HepG2 (cell line): ENCODE measurements around the gene INHA. TPM values are rescaled to one million over a fixed set of nuclear protein-coding genes. Genes with fewer than 3 reads are reported as not detected.

ENCODE experiments used
- AGO1 ChIP-seq: fragments of 200-400 bp; formaldehyde crosslinking; IDR thresholded peaks from 2 replicates; pipeline ENCODE4 v1.6.1; 2017; ENCODE audit warnings: mild to moderate bottlenecking, low read depth, low read length, moderate library complexity; ENCODE audit not compliant: poor library complexity, severe bottlenecking
- SMC3 ChIP-seq: IDR thresholded peaks from 2 replicates; pipeline ENCODE4 v1.6.1; 2011; ENCODE audit warnings: low read length, improper control_type of control experiment
- TOE1 ChIP-seq: sonication (generic); formaldehyde crosslinking; IDR thresholded peaks from 2 replicates; pipeline ENCODE4 v1.4.0; 2020; ENCODE audit warnings: mild to moderate bottlenecking, missing genetic modification reagents
- ZFP1 ChIP-seq: IDR thresholded peaks from 2 replicates; pipeline ENCODE4 v1.6.1; 2016
- ZNF207 ChIP-seq: fragments of 450-650 bp; IDR thresholded peaks from 2 replicates; pipeline ENCODE4 v1.6.1; 2016; ENCODE audit warnings: antibody characterized with exemption, borderline replicate concordance
- ZNF343 ChIP-seq: sonication (generic); formaldehyde crosslinking; IDR thresholded peaks from 2 replicates; pipeline ENCODE4 v1.4.0; 2020; ENCODE audit warnings: mild to moderate bottlenecking, missing genetic modification reagents
- ZNF432 ChIP-seq: sonication (generic); formaldehyde crosslinking; IDR thresholded peaks from 2 replicates; pipeline ENCODE4 v1.5.0; 2020; ENCODE audit warnings: missing genetic modification reagents, mild to moderate bottlenecking, borderline replicate concordance
- ZNF629 ChIP-seq: sonication (generic); formaldehyde crosslinking; conservative IDR thresholded peaks from 2 replicates; pipeline ENCODE4 v1.5.0; 2020; ENCODE audit warnings: missing genetic modification reagents
- polyA plus RNA-seq, 8 experiments: library from polyadenylated mRNA; depleted of rRNA in 3 of 8; stranded (reverse) in 7 of 8; unstranded in 1 of 8; fragments of >200 nt; fragmentation: Illumina TruSeq in 4 of 8; extraction: Trizol in 4 of 8; gene quantifications; 2 replicates each; pipeline versions ENCODE4 v1.2.1 to v1.2.3, GENCODE V29; 2011 to 2016; ENCODE audit warnings: low read depth in 4 of 8, missing spikeins in 1 of 8, mixed read lengths in 1 of 8; ENCODE audit not compliant: insufficient read depth in 1 of 8
- total RNA-seq, 5 experiments: library from RNA; depleted of rRNA; stranded (reverse); fragments of >200 nt; fragmentation: Illumina TruSeq; extraction: Trizol; gene quantifications; 2 replicates each; pipeline ENCODE4 v1.2.3, GENCODE V29; 2016; ENCODE audit warnings: low read depth in 1 of 5
- TF ChIP-seq, protein P1 (sequence below): IDR thresholded peaks from 2 replicates; pipeline ENCODE4 v1.6.1; 2016; ENCODE audit warnings: low read depth, missing genetic modification reagents, missing compliant biosample characterization
- TF ChIP-seq, protein P2 (sequence below): sonication (generic); formaldehyde crosslinking; IDR thresholded peaks from 2 replicates; pipeline ENCODE4 v1.5.0; 2020; ENCODE audit warnings: missing genetic modification reagents
- TF ChIP-seq, protein P3 (sequence below): sonication (generic); formaldehyde crosslinking; IDR thresholded peaks from 2 replicates; pipeline ENCODE4 v1.9.0; 2022; ENCODE audit warnings: low read depth, missing genetic modification reagents
- TF ChIP-seq, protein P4 (sequence below): sonication (generic); formaldehyde crosslinking; IDR thresholded peaks from 2 replicates; pipeline ENCODE4 v1.4.0; 2020; ENCODE audit warnings: missing genetic modification reagents, mild to moderate bottlenecking, borderline replicate concordance
- TF ChIP-seq, protein P5 (sequence below): fragments of 450-650 bp; IDR thresholded peaks from 2 replicates; pipeline ENCODE4 v1.6.1; 2017
- TF ChIP-seq, protein P6 (sequence below): sonication (generic); IDR thresholded peaks from 2 replicates; pipeline ENCODE4 v1.6.1; 2016; ENCODE audit warnings: low read depth, borderline replicate concordance

The INHA gene
- total and polyA plus RNA-seq, 2 of the 13 experiments (the other 11 are each of a cell fraction or from before 2014, with no cell fraction given) = 4.1 to 15.2 TPM

DNA sequence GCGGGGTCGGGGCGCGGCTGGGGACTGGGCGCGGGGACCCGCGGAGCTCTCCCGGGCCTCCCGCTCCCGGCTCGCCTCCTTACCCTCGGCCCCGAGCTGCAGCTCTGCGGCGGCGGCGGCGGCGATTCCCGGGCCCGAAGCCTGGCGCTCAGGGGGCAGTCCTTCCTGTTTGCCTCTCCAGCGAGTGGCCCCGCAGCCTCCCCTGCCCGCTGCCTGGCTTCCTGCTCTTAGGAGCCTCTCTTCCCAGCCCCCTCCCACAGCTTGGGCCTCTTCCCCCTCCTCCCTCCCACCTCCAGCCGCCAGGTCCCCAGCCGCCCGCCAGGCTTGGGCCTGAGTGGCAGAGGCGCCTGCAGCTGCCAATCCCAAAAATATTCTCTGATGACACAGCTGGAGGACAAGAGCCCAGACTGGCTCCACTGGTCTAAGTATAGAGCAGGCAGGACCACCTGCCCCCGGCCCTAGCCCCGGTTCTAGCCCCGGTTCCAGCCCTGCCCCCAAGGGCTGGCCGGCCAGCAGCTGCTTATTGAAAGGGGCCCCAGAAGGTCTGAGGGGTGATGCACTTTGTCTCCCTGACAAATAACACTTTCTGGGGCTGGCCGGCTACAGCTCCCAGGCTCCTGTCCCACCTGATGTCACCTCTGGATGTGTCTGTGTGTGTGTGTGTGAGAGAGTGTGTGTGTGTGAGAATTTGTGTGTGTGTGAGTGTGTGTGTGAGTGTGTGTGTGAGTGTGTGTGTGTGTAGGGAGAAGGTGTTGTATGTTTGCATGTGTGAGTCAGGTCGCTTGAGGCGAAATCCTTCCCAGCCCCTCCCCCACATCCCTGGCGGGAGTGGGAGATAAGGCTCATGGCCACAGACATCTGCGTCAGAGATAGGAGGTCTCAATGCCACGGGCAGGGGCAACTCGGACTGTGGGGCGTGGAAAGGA is 536 bp upstream of the INHA start, which contains the start of gene OBSL1 (continued):
- TF ChIP-seq AGO1 (no peak), ZFP1 (CRISPR knock-in tag) (no peak), ZNF629 (CRISPR knock-in tag) (no peak), TOE1 (CRISPR knock-in tag) (no peak), ZNF207 (no peak), ZNF432 (CRISPR knock-in tag) (no peak), SMC3 (peak; percentile 8; the same call in 1 of the 2 replicates), ZNF343 (CRISPR knock-in tag) (no peak)
- TF ChIP-seq, protein P1, sequence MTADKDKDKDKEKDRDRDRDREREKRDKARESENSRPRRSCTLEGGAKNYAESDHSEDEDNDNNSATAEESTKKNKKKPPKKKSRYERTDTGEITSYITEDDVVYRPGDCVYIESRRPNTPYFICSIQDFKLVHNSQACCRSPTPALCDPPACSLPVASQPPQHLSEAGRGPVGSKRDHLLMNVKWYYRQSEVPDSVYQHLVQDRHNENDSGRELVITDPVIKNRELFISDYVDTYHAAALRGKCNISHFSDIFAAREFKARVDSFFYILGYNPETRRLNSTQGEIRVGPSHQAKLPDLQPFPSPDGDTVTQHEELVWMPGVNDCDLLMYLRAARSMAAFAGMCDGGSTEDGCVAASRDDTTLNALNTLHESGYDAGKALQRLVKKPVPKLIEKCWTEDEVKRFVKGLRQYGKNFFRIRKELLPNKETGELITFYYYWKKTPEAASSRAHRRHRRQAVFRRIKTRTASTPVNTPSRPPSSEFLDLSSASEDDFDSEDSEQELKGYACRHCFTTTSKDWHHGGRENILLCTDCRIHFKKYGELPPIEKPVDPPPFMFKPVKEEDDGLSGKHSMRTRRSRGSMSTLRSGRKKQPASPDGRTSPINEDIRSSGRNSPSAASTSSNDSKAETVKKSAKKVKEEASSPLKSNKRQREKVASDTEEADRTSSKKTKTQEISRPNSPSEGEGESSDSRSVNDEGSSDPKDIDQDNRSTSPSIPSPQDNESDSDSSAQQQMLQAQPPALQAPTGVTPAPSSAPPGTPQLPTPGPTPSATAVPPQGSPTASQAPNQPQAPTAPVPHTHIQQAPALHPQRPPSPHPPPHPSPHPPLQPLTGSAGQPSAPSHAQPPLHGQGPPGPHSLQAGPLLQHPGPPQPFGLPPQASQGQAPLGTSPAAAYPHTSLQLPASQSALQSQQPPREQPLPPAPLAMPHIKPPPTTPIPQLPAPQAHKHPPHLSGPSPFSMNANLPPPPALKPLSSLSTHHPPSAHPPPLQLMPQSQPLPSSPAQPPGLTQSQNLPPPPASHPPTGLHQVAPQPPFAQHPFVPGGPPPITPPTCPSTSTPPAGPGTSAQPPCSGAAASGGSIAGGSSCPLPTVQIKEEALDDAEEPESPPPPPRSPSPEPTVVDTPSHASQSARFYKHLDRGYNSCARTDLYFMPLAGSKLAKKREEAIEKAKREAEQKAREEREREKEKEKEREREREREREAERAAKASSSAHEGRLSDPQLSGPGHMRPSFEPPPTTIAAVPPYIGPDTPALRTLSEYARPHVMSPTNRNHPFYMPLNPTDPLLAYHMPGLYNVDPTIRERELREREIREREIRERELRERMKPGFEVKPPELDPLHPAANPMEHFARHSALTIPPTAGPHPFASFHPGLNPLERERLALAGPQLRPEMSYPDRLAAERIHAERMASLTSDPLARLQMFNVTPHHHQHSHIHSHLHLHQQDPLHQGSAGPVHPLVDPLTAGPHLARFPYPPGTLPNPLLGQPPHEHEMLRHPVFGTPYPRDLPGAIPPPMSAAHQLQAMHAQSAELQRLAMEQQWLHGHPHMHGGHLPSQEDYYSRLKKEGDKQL (CRISPR knock-in tag) = 0 out of 2 replicates have a peak, but pooled peaks have one; percentile 17
- TF ChIP-seq, protein P2, sequence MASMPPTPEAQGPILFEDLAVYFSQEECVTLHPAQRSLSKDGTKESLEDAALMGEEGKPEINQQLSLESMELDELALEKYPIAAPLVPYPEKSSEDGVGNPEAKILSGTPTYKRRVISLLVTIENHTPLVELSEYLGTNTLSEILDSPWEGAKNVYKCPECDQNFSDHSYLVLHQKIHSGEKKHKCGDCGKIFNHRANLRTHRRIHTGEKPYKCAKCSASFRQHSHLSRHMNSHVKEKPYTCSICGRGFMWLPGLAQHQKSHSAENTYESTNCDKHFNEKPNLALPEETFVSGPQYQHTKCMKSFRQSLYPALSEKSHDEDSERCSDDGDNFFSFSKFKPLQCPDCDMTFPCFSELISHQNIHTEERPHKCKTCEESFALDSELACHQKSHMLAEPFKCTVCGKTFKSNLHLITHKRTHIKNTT = no peak
- TF ChIP-seq, protein P3, sequence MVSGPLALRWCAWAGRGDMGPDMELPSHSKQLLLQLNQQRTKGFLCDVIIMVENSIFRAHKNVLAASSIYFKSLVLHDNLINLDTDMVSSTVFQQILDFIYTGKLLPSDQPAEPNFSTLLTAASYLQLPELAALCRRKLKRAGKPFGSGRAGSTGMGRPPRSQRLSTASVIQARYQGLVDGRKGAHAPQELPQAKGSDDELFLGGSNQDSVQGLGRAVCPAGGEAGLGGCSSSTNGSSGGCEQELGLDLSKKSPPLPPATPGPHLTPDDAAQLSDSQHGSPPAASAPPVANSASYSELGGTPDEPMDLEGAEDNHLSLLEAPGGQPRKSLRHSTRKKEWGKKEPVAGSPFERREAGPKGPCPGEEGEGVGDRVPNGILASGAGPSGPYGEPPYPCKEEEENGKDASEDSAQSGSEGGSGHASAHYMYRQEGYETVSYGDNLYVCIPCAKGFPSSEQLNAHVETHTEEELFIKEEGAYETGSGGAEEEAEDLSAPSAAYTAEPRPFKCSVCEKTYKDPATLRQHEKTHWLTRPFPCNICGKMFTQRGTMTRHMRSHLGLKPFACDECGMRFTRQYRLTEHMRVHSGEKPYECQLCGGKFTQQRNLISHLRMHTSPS = peak; percentile 69
- TF ChIP-seq, protein P4, sequence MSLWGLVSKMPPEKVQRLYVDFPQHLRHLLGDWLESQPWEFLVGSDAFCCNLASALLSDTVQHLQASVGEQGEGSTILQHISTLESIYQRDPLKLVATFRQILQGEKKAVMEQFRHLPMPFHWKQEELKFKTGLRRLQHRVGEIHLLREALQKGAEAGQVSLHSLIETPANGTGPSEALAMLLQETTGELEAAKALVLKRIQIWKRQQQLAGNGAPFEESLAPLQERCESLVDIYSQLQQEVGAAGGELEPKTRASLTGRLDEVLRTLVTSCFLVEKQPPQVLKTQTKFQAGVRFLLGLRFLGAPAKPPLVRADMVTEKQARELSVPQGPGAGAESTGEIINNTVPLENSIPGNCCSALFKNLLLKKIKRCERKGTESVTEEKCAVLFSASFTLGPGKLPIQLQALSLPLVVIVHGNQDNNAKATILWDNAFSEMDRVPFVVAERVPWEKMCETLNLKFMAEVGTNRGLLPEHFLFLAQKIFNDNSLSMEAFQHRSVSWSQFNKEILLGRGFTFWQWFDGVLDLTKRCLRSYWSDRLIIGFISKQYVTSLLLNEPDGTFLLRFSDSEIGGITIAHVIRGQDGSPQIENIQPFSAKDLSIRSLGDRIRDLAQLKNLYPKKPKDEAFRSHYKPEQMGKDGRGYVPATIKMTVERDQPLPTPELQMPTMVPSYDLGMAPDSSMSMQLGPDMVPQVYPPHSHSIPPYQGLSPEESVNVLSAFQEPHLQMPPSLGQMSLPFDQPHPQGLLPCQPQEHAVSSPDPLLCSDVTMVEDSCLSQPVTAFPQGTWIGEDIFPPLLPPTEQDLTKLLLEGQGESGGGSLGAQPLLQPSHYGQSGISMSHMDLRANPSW (CRISPR knock-in tag) = no peak; the same call in 1 of the 2 replicates
- TF ChIP-seq, protein P5, sequence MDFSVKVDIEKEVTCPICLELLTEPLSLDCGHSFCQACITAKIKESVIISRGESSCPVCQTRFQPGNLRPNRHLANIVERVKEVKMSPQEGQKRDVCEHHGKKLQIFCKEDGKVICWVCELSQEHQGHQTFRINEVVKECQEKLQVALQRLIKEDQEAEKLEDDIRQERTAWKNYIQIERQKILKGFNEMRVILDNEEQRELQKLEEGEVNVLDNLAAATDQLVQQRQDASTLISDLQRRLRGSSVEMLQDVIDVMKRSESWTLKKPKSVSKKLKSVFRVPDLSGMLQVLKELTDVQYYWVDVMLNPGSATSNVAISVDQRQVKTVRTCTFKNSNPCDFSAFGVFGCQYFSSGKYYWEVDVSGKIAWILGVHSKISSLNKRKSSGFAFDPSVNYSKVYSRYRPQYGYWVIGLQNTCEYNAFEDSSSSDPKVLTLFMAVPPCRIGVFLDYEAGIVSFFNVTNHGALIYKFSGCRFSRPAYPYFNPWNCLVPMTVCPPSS = no peak
- TF ChIP-seq, protein P6, sequence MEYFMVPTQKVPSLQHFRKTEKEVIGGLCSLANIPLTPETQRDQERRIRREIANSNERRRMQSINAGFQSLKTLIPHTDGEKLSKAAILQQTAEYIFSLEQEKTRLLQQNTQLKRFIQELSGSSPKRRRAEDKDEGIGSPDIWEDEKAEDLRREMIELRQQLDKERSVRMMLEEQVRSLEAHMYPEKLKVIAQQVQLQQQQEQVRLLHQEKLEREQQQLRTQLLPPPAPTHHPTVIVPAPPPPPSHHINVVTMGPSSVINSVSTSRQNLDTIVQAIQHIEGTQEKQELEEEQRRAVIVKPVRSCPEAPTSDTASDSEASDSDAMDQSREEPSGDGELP = peak; percentile 78; the same call in 1 of the 2 replicates
